Inflammatory macrophage treated with lipopolysaccharide for 1 hour (primary cell): ENCODE results near the gene MYO18B.

ENCODE experiments used
- DNase-seq, 2 donors: peaks; one replicate each; pipeline ENCODE4 v3.0.0-alpha.2; 2020 to 2022

Gene MYO18B

GRCh38 chr22:25828422-25828821, 86.4 kb downstream of the MYO18B start:
- DNase-seq, result no peak

GRCh38 chr22:25829237-25829636, 87.2 kb downstream of the MYO18B start:
- no peak for DNase-seq

- no peak for DNase-seq
Observed at GRCh38 chr22:25829808-25830777, 88.1 kb downstream of the MYO18B start.

- no peak for DNase-seq
Observed at GRCh38 chr22:25833091-25833490, 91.1 kb downstream of the MYO18B start.

- DNase-seq, result no peak
Observed at GRCh38 chr22:25833676-25834075, 91.7 kb downstream of the MYO18B start.

GRCh38 chr22:25834490-25834889, 92.5 kb downstream of the MYO18B start:
- DNase-seq, result no peak

GRCh38 chr22:25835348-25835747, 93.4 kb downstream of the MYO18B start:
- no peak for DNase-seq

- DNase-seq, result no peak
Observed at GRCh38 chr22:25837288-25837900, 95.4 kb downstream of the MYO18B start.

GRCh38 chr22:25838960-25839741, 97.2 kb downstream of the MYO18B start:
- no peak for DNase-seq

GRCh38 chr22:25839755-25840154, 97.8 kb downstream of the MYO18B start:
- no peak for DNase-seq

GRCh38 chr22:25840167-25840566, 98.2 kb downstream of the MYO18B start:
- DNase-seq, result no peak

- DNase-seq, result no peak
Observed at GRCh38 chr22:25840891-25841290, 98.9 kb downstream of the MYO18B start.

- DNase-seq, result no peak
Observed at GRCh38 chr22:25841775-25842174, 99.8 kb downstream of the MYO18B start.

GRCh38 chr22:25843660-25844405, 101.8 kb downstream of the MYO18B start:
- DNase-seq, result no peak

GRCh38 chr22:25844601-25845000, 102.6 kb downstream of the MYO18B start:
- no peak for DNase-seq

GRCh38 chr22:25845985-25846745, 104.2 kb downstream of the MYO18B start:
- peak in 1 of 2 donors; percentile 0 for DNase-seq

- no peak for DNase-seq
Observed at GRCh38 chr22:25847451-25847850, 105.5 kb downstream of the MYO18B start.

- DNase-seq, result no peak
Observed at GRCh38 chr22:25848954-25849353, 107.0 kb downstream of the MYO18B start.

- DNase-seq, result no peak
Observed at GRCh38 chr22:25849522-25849921, 107.5 kb downstream of the MYO18B start.

GRCh38 chr22:25852223-25852622, 110.2 kb downstream of the MYO18B start:
- DNase-seq, result no peak

GRCh38 chr22:25853078-25853477, 111.1 kb downstream of the MYO18B start:
- DNase-seq, result no peak
